ENCODE results near the gene MYBBP1A. TPM values are rescaled to one million over a fixed set of nuclear protein-coding genes. Genes with fewer than 3 reads are reported as not detected.

The MYBBP1A gene
- total RNA-seq, 1 experiment from 2014 or later: 163 TPM

DNA sequence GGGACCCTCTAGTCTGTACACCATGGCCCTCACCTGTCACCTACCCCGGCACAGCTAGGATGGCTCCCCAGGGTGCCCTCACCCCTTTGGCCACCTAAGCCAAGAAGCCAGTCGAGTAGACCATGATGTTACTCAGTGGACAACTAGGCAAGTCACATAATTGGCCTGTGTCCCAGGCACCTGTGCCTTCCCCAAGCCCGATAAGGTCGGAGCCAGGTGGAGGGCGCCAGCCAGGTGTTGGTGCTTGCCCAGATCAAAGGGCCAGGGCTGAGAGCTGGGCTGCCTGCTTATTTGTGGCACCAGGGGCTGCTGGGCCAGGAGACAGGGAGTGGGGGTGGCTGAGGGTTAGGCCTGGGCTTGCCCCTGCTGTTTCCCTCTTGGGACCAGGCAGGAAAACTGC lies 39.7 kb downstream of the MYBBP1A start (continued):
- TF ChIP-seq E2F1 (CRISPR knock-in tag; IDR thresholded peaks at IDR 0.05) (no peak), PRDM15 (CRISPR knock-in tag; IDR thresholded peaks at IDR 0.05) (no peak), ZNF121 (CRISPR knock-in tag; IDR thresholded peaks at IDR 0.05) (no peak)

- no peak overlapping the region for H3K4me3 Mint-ChIP-seq
- no peaks in the 10 kb centered on the region for H3K36me3 Mint-ChIP-seq
- H3K9me3 Mint-ChIP-seq: no peaks in the 10 kb centered on the region
- H3K4me1 Mint-ChIP-seq: peaks cover 7% of the 10 kb centered on the region
- H3K27ac Mint-ChIP-seq: no peak overlapping the region
- no peak for TF ChIP-seq IRF2 (CRISPR knock-in tag; IDR thresholded peaks at IDR 0.05; ENCODE audit: borderline replicate concordance, low read depth)
- TF ChIP-seq, protein P1, sequence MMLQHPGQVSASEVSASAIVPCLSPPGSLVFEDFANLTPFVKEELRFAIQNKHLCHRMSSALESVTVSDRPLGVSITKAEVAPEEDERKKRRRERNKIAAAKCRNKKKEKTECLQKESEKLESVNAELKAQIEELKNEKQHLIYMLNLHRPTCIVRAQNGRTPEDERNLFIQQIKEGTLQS (CRISPR knock-in tag; conservative IDR thresholded peaks at IDR 0.05): no peak
- no peak for TF ChIP-seq ESRRA (CRISPR knock-in tag; IDR thresholded peaks at IDR 0.05; ENCODE audit: borderline replicate concordance)
- TF ChIP-seq, protein P2, sequence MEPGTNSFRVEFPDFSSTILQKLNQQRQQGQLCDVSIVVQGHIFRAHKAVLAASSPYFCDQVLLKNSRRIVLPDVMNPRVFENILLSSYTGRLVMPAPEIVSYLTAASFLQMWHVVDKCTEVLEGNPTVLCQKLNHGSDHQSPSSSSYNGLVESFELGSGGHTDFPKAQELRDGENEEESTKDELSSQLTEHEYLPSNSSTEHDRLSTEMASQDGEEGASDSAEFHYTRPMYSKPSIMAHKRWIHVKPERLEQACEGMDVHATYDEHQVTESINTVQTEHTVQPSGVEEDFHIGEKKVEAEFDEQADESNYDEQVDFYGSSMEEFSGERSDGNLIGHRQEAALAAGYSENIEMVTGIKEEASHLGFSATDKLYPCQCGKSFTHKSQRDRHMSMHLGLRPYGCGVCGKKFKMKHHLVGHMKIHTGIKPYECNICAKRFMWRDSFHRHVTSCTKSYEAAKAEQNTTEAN (CRISPR knock-in tag; IDR thresholded peaks at IDR 0.05): no peak
- no peak for TF ChIP-seq ARID4B (CRISPR knock-in tag; IDR thresholded peaks at IDR 0.05; ENCODE audit: borderline replicate concordance)
- no peak for TF ChIP-seq NR2C2 (CRISPR knock-in tag; IDR thresholded peaks at IDR 0.05)
- TF ChIP-seq ATF1 (CRISPR knock-in tag; IDR thresholded peaks at IDR 0.05): no peak
- TF ChIP-seq, protein P3, sequence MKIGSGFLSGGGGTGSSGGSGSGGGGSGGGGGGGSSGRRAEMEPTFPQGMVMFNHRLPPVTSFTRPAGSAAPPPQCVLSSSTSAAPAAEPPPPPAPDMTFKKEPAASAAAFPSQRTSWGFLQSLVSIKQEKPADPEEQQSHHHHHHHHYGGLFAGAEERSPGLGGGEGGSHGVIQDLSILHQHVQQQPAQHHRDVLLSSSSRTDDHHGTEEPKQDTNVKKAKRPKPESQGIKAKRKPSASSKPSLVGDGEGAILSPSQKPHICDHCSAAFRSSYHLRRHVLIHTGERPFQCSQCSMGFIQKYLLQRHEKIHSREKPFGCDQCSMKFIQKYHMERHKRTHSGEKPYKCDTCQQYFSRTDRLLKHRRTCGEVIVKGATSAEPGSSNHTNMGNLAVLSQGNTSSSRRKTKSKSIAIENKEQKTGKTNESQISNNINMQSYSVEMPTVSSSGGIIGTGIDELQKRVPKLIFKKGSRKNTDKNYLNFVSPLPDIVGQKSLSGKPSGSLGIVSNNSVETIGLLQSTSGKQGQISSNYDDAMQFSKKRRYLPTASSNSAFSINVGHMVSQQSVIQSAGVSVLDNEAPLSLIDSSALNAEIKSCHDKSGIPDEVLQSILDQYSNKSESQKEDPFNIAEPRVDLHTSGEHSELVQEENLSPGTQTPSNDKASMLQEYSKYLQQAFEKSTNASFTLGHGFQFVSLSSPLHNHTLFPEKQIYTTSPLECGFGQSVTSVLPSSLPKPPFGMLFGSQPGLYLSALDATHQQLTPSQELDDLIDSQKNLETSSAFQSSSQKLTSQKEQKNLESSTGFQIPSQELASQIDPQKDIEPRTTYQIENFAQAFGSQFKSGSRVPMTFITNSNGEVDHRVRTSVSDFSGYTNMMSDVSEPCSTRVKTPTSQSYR (CRISPR knock-in tag; IDR thresholded peaks at IDR 0.05): no peak
- TF ChIP-seq ZNF317 (CRISPR knock-in tag; IDR thresholded peaks at IDR 0.05; ENCODE audit: borderline replicate concordance, low read depth): no peak
- TF ChIP-seq PRRX2 (CRISPR knock-in tag; IDR thresholded peaks at IDR 0.05): no peak
- no peak for TF ChIP-seq ATF6 (CRISPR knock-in tag; IDR thresholded peaks at IDR 0.05)
- no peak for TF ChIP-seq ZNF121 (CRISPR knock-in tag; IDR thresholded peaks at IDR 0.05)
- peaks cover 16% of the 10 kb centered on the region for H3K27me3 Mint-ChIP-seq (ENCODE audit: low read depth)
- ChIA-PET CTCF (interaction anchor here (0.6 kb wide), 1 partner anchor 1624 kb away, joined by 3 read pairs; no protein-coding TSS in a partner anchor), POLR2A (interaction anchor here (0.6 to 0.9 kb wide), 2 partner anchors 15 to 186 kb away, joined by 3 read pairs; no protein-coding TSS in a partner anchor)
- DNase-seq (ENCODE audit: low spot score) (no peak), ATAC-seq (no peak)
These were observed 40.4 kb downstream of the MYBBP1A start for GRCh38 chr17:4514779-4515178.
